Testis (tissue), 3 donors: ENCODE measurements around the gene CKM. TPM values are rescaled to one million over a fixed set of nuclear protein-coding genes. Genes with fewer than 3 reads are reported as not detected.
"Not testable (repeated sequence)": the region's sequence is repeated elsewhere in the genome, so short reads cannot be mapped to it uniquely, and the experiment has no call there.

Experiments used
- DNase-seq: peaks from one replicate; pipeline ENCODE4 v3.0.0-alpha.2; 2019
- H3K27ac ChIP-seq, 2 donors: fragments of 200-600 bp; sonication (generic); one replicate each; pipeline ENCODE4 v1.5.1; 2019
- H3K27me3 ChIP-seq: fragments of 200-600 bp; sonication (generic); one replicate; pipeline ENCODE4 v1.5.1; 2019
- H3K36me3 ChIP-seq: fragments of 200-600 bp; sonication (generic); one replicate; pipeline ENCODE4 v1.5.1; 2017; ENCODE audit warnings: low read depth; ENCODE audit errors: missing control alignments
- H3K4me1 ChIP-seq: fragments of 200-600 bp; sonication (generic); one replicate; pipeline ENCODE4 v1.5.1; 2019
- H3K4me3 ChIP-seq, 2 donors: fragments of 200-600 bp; sonication (generic); one replicate each; pipeline ENCODE4 v1.5.1; 2017 to 2019
- H3K9me3 ChIP-seq: fragments of 200-600 bp; sonication (generic); one replicate; pipeline ENCODE4 v1.5.1; 2017
- POLR2A ChIP-seq: fragments of 450-650 bp; IDR thresholded peaks from one replicate; pipeline ENCODE4 v1.6.1; 2017; ENCODE audit warnings: antibody characterized with exemption, mild to moderate bottlenecking, moderate library complexity
- WGBS, 2 donors: methylation state at CpG; one replicate each; pipeline ENCODE4 v1.1.5; 2018; 5-methylcytosine and 5-hydroxymethylcytosine counted together
- intact Hi-C: fragments of 100-400 bp; cut with DNase I; formaldehyde crosslinking; loops from one replicate; pipeline ENCODE4 v1.15.1; 2023; ENCODE audit warnings: low total_unique reads
- polyA plus RNA-seq: library from polyadenylated mRNA; stranded (reverse); fragments of 350-450 nt; fragmentation: Illumina TruSeq; extraction: RNeasy Lipid Tissue Mini Kit (QIAGEN cat#74804); gene quantifications from one replicate; pipeline ENCODE4 v1.2.3, GENCODE V29; 2014; ENCODE audit warnings: low read depth, low replicate concordance; ENCODE audit not compliant: insufficient read depth
- total RNA-seq, 2 donors: library from RNA; depleted of rRNA; stranded (reverse); fragments of >200 nt; gene quantifications; one replicate each; pipeline ENCODE4 v1.2.3, GENCODE V29; 2016
- TF ChIP-seq, protein P1 (sequence below), 3 experiments: fragments of 450-650 bp in 2 of 3; fragments of 200-600 bp in 1 of 3; sonication (generic) in 1 of 3; IDR thresholded peaks; one replicate each; pipeline ENCODE4 v1.5.1; 2016 to 2019; ENCODE audit warnings: antibody characterized with exemption in 3 of 3, mild to moderate bottlenecking in 2 of 3, moderate library complexity in 1 of 3

The CKM gene
- total and polyA plus RNA-seq, 3 donors from 2014 or later = 16.5 to 61.1 (median 22.4) TPM

DNA sequence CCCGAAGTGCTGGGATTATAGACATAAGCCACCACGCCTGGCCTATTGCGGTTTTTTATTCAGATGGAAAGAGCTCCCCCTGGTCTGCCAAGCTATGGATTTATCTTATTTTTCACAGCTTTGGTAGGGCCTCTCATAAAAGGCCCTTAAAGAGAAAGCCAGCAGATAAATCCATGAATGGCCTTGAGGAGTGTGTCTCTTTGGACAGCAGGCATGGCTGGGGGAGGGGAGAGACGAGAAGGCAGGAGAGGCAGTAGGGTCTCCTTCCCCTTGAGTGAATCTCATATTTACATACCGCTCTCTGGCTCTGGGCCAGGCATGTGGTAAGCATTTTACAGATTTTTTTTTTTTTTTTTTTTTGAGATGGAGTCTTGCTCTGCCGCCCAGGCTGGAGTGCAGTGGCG is 46.4 kb downstream of the CKM start:
- 48 to 62% methylated on average over 7 of the region's 7 CpGs for WGBS, 2 donors
- peak; percentile 64 for DNase-seq
- no peaks in the 10 kb centered on the region for H3K9me3 ChIP-seq

DNA sequence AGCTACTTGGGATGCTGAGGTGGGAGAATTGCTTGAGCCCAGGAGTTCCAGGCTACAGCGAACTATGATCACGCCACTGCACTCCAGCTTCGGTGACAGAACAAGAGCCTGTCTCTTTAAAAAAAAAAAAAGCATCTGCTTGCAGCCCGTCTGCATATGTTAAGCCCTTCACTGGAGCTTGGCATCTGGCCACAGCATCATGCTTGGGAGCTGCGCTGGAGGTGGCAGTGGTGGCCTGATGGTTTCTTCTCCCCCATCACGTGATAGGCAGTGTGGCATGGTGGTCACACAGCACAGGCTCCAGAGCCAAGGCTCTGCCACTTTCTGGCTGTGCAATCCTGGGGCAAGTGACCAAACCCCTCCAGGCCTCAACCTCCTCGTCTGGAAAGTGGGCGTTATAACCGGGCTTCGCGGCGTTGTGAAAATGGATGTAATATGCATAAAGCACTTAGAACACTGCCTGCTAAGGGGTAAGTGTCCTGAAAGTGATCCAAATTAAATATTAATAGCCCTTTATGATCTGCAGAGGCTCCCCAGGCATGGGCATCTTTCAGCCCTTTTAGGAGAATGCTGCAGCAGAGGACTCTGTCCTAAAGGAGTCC is 47.2 kb downstream of the CKM start:
- Histone ChIP-seq H3K4me3 (no peak overlapping the region), H3K27ac (peak overlapping the region in 1 of 2 donors; percentile 28), H3K27me3 (no peaks in the 10 kb centered on the region), H3K4me1 (peaks cover 32% of the 10 kb centered on the region), H3K9me3 (no peaks in the 10 kb centered on the region), H3K36me3 (no peaks in the 10 kb centered on the region)
- intact Hi-C loops = no loop called here
- WGBS, 2 donors = 70 to 75% methylated on average over 12 of the region's 12 CpGs
- DNase-seq = no peak
- TF ChIP-seq, protein P1, sequence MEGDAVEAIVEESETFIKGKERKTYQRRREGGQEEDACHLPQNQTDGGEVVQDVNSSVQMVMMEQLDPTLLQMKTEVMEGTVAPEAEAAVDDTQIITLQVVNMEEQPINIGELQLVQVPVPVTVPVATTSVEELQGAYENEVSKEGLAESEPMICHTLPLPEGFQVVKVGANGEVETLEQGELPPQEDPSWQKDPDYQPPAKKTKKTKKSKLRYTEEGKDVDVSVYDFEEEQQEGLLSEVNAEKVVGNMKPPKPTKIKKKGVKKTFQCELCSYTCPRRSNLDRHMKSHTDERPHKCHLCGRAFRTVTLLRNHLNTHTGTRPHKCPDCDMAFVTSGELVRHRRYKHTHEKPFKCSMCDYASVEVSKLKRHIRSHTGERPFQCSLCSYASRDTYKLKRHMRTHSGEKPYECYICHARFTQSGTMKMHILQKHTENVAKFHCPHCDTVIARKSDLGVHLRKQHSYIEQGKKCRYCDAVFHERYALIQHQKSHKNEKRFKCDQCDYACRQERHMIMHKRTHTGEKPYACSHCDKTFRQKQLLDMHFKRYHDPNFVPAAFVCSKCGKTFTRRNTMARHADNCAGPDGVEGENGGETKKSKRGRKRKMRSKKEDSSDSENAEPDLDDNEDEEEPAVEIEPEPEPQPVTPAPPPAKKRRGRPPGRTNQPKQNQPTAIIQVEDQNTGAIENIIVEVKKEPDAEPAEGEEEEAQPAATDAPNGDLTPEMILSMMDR (IDR thresholded peaks at IDR 0.05) = no peak

More for the DNA sequence above, 46.4 kb downstream of the CKM start:
- Histone ChIP-seq H3K27ac (peak overlapping the region; percentile 10 to 28), H3K36me3 (no peaks in the 10 kb centered on the region), H3K4me3 (no peak overlapping the region), H3K27me3 (no peaks in the 10 kb centered on the region), H3K4me1 (peaks cover 31% of the 10 kb centered on the region)
- TF ChIP-seq, protein P1 (IDR thresholded peaks at IDR 0.05) = no peak
- no peak for TF ChIP-seq POLR2A
- intact Hi-C loops = no loop called here

DNA sequence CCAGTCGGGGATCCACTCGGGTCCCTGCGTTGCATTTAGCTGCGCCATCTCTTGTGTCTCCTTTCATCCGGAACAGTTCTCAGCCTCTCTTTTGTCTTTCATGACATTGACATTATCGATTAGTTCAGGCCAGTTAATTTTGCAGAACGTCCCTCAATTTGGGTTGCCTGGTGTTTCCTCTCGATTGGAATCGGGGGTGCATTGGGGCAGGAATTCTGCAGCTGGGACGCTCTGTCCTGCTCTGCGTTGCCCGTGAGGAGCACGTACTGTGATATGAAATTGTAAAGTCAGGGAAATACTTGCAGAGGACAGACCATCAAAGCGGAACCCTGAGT is 49.2 kb downstream of the CKM start:
- no peak overlapping the region for H3K4me3 ChIP-seq
- H3K27ac ChIP-seq = peak overlapping the region; percentile 36 to 68
- no peaks in the 10 kb centered on the region for H3K9me3 ChIP-seq
- H3K27me3 ChIP-seq = no peaks in the 10 kb centered on the region
- intact Hi-C loops = no loop called here
- H3K4me1 ChIP-seq = peaks cover 32% of the 10 kb centered on the region
- DNase-seq = no peak
- H3K36me3 ChIP-seq = no peaks in the 10 kb centered on the region
- WGBS, 2 donors = 61 to 88% methylated on average over 14 of the region's 14 CpGs
- no peak for TF ChIP-seq POLR2A
- TF ChIP-seq, protein P1 (IDR thresholded peaks at IDR 0.05) = no peak

DNA sequence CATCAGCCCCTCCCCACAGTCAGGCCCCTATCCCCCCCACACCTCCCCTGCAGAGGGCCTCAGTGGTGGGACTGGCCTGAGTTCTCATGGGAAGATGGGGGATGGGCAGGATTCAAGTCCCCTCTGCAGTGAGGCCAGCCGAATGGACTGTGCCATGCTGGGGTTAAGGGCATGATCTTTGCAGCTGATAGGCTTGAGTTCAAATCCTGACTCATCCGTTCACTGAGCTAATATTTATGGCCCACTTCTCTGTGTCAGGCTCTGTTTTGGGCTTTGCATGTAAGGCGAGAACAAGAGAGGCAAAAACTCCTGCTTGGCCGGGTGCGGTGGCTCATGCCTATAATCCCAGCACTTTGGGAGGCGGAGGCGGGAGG is 51.0 kb downstream of the CKM start:
- Histone ChIP-seq H3K27ac (no peak overlapping the region), H3K4me1 (peaks cover 28% of the 10 kb centered on the region), H3K36me3 (no peaks in the 10 kb centered on the region), H3K4me3 (no peak overlapping the region), H3K9me3 (no peaks in the 10 kb centered on the region), H3K27me3 (no peaks in the 10 kb centered on the region)
- no peak for DNase-seq
- 67 to 71% methylated on average over 5 to 7 of the region's 7 CpGs for WGBS, 2 donors
- TF ChIP-seq, protein P1 (IDR thresholded peaks at IDR 0.05) = no peak
- TF ChIP-seq POLR2A = no peak
- intact Hi-C loops = no loop called here

DNA sequence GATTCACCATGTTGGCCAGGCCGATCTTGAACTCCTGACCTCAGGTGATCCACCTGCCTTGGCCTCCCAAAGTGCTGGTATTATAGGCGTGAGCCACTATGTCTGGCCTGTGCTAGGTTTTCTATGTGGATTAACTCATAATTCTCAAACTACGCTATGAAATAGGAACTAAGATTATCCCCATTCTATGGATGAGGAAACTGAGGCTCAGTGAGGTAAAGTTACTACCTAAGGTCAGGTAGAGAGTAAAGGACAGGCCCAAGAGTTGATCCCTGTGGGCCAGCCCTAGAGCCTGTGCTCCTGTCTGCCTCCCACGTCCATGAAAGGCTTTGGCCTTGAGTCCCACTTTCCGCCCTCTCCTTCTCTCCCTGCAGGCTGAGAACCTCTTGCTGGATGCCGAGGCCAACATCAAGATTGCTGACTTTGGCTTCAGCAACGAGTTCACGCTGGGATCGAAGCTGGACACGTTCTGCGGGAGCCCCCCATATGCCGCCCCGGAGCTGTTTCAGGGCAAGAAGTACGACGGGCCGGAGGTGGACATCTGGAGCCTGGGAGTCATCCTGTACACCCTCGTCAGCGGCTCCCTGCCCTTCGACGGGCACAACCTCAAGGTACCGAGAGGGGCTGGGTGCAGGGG is 51.5 kb downstream of the CKM start:
- peaks cover 28% of the 10 kb centered on the region for H3K4me1 ChIP-seq
- no peaks in the 10 kb centered on the region for H3K36me3 ChIP-seq
- WGBS, 2 donors = 59 to 77% methylated on average over 5 to 21 of the region's 21 CpGs
- no peaks in the 10 kb centered on the region for H3K9me3 ChIP-seq
- no peak overlapping the region for H3K4me3 ChIP-seq
- no peak for DNase-seq
- TF ChIP-seq, protein P1 (IDR thresholded peaks at IDR 0.05) = no peak
- no peak for TF ChIP-seq POLR2A
- intact Hi-C loops = no loop called here
- H3K27ac ChIP-seq = no peak overlapping the region
- no peaks in the 10 kb centered on the region for H3K27me3 ChIP-seq

DNA sequence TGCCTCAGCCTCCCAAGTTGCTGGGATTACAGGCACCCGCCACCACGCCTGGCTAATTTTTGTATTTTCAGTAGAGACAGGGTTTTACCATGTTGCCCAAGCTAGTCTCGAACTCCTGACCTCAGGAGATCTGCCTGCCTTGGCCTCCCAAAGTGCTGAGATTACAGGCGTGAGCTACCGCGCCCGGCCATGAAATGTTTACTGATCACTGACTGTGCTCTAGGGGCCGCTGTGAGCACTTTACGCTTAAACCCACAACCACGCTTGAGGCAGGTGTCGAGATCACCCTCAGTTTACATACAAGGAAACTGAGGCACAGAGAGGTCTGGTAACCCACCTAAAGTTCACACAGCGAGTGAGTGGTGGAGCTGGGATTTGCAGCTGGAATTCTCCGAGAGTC is 52.7 kb downstream of the CKM start:
- 83 to 93% methylated on average over 13 of the region's 13 CpGs for WGBS, 2 donors
- H3K4me1 ChIP-seq = peaks cover 25% of the 10 kb centered on the region
- H3K36me3 ChIP-seq, intact Hi-C loops, DNase-seq, H3K27me3 ChIP-seq, H3K27ac ChIP-seq, H3K4me3 ChIP-seq, H3K9me3 ChIP-seq: not testable (repeated sequence)
